ENCODE results near the gene VIPAS39.

DNA sequence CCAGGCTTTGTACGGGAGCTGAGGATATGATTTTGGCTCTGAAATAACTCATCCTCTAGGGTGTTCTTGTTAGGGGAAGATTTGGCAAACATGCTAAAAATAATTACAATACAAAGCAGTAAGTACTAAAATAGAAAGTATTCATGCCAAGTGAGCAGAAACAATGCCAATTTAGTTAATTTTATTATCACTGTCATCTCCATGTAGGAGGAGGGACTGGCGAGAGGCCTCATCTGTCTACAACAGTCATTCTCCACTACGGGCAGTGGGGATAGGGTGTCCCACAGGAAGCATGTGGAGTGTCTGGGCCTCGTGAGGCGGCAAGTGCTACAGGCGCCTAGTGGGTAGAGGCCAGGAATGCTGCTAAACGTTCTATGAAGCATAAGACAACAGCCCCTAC, 37.9 kb upstream of the VIPAS39 start:
- TF ChIP-seq, protein P1, sequence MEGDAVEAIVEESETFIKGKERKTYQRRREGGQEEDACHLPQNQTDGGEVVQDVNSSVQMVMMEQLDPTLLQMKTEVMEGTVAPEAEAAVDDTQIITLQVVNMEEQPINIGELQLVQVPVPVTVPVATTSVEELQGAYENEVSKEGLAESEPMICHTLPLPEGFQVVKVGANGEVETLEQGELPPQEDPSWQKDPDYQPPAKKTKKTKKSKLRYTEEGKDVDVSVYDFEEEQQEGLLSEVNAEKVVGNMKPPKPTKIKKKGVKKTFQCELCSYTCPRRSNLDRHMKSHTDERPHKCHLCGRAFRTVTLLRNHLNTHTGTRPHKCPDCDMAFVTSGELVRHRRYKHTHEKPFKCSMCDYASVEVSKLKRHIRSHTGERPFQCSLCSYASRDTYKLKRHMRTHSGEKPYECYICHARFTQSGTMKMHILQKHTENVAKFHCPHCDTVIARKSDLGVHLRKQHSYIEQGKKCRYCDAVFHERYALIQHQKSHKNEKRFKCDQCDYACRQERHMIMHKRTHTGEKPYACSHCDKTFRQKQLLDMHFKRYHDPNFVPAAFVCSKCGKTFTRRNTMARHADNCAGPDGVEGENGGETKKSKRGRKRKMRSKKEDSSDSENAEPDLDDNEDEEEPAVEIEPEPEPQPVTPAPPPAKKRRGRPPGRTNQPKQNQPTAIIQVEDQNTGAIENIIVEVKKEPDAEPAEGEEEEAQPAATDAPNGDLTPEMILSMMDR (CRISPR knock-in tag; IDR thresholded peaks at IDR 0.05): no peak
- TF ChIP-seq, protein P2, sequence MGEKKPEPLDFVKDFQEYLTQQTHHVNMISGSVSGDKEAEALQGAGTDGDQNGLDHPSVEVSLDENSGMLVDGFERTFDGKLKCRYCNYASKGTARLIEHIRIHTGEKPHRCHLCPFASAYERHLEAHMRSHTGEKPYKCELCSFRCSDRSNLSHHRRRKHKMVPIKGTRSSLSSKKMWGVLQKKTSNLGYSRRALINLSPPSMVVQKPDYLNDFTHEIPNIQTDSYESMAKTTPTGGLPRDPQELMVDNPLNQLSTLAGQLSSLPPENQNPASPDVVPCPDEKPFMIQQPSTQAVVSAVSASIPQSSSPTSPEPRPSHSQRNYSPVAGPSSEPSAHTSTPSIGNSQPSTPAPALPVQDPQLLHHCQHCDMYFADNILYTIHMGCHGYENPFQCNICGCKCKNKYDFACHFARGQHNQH (CRISPR knock-in tag; IDR thresholded peaks at IDR 0.05): no peak
- TF ChIP-seq ZBTB7A (CRISPR knock-in tag; IDR thresholded peaks at IDR 0.05): no peak
- no peak for TF ChIP-seq JUND (CRISPR knock-in tag; IDR thresholded peaks at IDR 0.05)
- TF ChIP-seq HCFC1 (IDR thresholded peaks at IDR 0.05; ENCODE audit: low read depth, low read length): no peak
- TF ChIP-seq RAD21 (CRISPR knock-in tag; IDR thresholded peaks at IDR 0.05): no peak
- no peak for TF ChIP-seq ZSCAN29 (CRISPR knock-in tag; conservative IDR thresholded peaks at IDR 0.05)
